CD4-positive, CD25-positive, alpha-beta regulatory T cell (primary cell): Measurements from ENCODE around the gene SLC39A5. TPM values are rescaled to one million over a fixed set of nuclear protein-coding genes. Genes with fewer than 3 reads are reported as not detected.

ENCODE experiments used
- ATAC-seq, 2 donors: fragments of 150-1000 bp; cut with Tn5 transposase; one replicate each; pipeline ENCODE4 v1.10.0; 2021; ENCODE audit warnings: low read depth in 2 of 2, moderate number of reproducible peaks in 2 of 2, moderate library complexity in 1 of 2
- DNase-seq, 3 donors: peaks; one replicate each; pipeline versions ENCODE4 v3.0.0 to v3.0.0-alpha.2; 2012 to 2022; ENCODE audit warnings: mixed read lengths in 1 of 3
- H3K27ac ChIP-seq: one replicate; pipeline ENCODE4 v1.7.0; 2013; ENCODE audit warnings: mild to moderate bottlenecking, low read length; ENCODE audit not compliant: insufficient read depth, poor library complexity, severe bottlenecking
- H3K27me3 ChIP-seq: one replicate; pipeline ENCODE4 v1.7.0; 2013; ENCODE audit warnings: low read length; ENCODE audit not compliant: control insufficient read depth, insufficient read depth
- H3K36me3 ChIP-seq: one replicate; pipeline ENCODE4 v1.7.0; 2013; ENCODE audit warnings: mild to moderate bottlenecking, low read length, moderate library complexity; ENCODE audit not compliant: control insufficient read depth, insufficient read depth
- H3K4me1 ChIP-seq: 2 replicates; pipeline ENCODE4 v1.7.0; 2013; ENCODE audit warnings: mild to moderate bottlenecking, low read length; ENCODE audit not compliant: insufficient read depth, control insufficient read depth, poor library complexity, severe bottlenecking
- H3K4me3 ChIP-seq: one replicate; pipeline ENCODE4 v1.7.0; 2013; ENCODE audit warnings: low read depth, mild to moderate bottlenecking, low read length, moderate library complexity
- H3K9me3 ChIP-seq, 2 experiments: 1 replicate in 1 of 2; 2 replicates in 1 of 2; pipeline ENCODE4 v1.7.0; 2013; ENCODE audit warnings: low read length in 2 of 2, mild to moderate bottlenecking in 1 of 2, moderate library complexity in 1 of 2; ENCODE audit not compliant: control insufficient read depth in 2 of 2
- H3K27ac Mint-ChIP-seq, 3 donors: one replicate each; pipeline ENCODE4 v1.8.0; 2020 to 2022; ENCODE audit warnings: mild to moderate bottlenecking in 3 of 3, mixed read lengths in 3 of 3, moderate library complexity in 2 of 3
- H3K27me3 Mint-ChIP-seq: one replicate; pipeline ENCODE4 v1.8.0; 2022; ENCODE audit warnings: mild to moderate bottlenecking, mixed read lengths
- H3K36me3 Mint-ChIP-seq: one replicate; pipeline ENCODE4 v1.8.0; 2020; ENCODE audit warnings: mixed read lengths
- H3K4me1 Mint-ChIP-seq, 4 donors: one replicate each; pipeline ENCODE4 v1.8.0; 2020 to 2022; ENCODE audit warnings: mixed read lengths in 4 of 4, mild to moderate bottlenecking in 1 of 4
- H3K4me3 Mint-ChIP-seq, 4 donors: one replicate each; pipeline ENCODE4 v1.8.0; 2020 to 2022; ENCODE audit warnings: mild to moderate bottlenecking in 4 of 4, mixed read lengths in 4 of 4, moderate library complexity in 3 of 4
- H3K9me3 Mint-ChIP-seq, 7 donors: one replicate each; pipeline ENCODE4 v1.8.0; 2020 to 2022; ENCODE audit warnings: mixed read lengths in 7 of 7, mild to moderate bottlenecking in 3 of 7, moderate library complexity in 2 of 7
- polyA plus RNA-seq, 4 donors: library from polyadenylated mRNA; unstranded; fragments of 300-500 nt; fragmentation: Illumina TruSeq; gene quantifications; one replicate each; pipeline ENCODE4 v1.2.3, GENCODE V29; 2021
- total RNA-seq: library from RNA; stranded (reverse); gene quantifications from one replicate; pipeline ENCODE4 v1.2.3, GENCODE V29; 2022

SLC39A5 gene
- total and polyA plus RNA-seq, 5 donors from 2014 or later, result 2.0 TPM; not detected in 4

DNA sequence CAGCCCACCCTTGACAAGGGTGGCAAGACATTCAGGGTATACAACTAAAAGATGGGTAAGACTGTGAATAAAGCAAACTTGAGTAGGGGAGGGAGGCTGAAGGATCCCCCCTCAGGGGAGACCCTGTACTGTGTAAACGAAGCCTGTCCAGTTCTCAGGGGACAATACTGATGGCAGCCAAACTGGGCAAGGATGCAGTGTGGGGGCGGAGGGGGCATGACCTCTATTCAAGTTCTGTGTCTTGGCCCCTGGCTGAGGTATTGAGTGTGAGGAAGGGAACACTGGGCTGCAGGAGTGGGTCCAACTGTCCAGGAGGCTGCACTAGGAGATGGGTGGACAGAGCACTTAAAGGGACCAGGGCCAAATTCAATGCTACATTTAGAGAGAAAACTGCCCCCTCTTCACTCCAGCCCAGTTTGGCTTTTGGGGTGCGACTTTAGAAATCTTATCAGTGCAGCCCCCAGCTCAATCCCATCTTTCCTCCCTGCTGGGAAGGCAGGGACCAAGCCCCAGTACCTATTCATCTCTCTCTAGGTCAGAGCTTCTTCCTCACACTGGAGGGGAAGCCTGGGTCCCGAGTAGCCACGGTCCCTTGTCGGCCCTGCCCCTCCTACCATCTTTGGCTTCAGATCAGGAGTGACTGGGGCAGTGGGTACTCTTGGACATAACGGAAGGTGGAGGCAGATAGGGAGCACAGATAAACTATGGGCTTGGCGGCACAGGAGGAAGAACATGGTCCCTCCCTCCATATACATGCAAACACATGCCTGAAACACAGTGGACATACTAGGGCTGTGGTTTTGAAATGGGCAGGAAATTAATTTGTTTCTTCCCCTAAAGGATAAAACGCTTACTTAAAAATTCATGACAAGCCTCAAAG lies 11.8 kb downstream of the SLC39A5 start:
- H3K4me3 Mint-ChIP-seq, result no peak overlapping the region
- peaks cover 23% of the 10 kb centered on the region for H3K36me3 Mint-ChIP-seq
- H3K27ac Mint-ChIP-seq, result peak overlapping the region in 1 of 3 donors; percentile 35
- H3K36me3 ChIP-seq, result peaks cover 53% of the 10 kb centered on the region
- H3K27me3 Mint-ChIP-seq, result no peaks in the 10 kb centered on the region
- no peaks in the 10 kb centered on the region for H3K4me1 ChIP-seq
- no peaks in the 10 kb centered on the region for H3K9me3 ChIP-seq
- H3K27me3 ChIP-seq, result no peaks in the 10 kb centered on the region
- no peak for DNase-seq
- no peaks in the 10 kb centered on the region for H3K9me3 Mint-ChIP-seq
- no peak overlapping the region for H3K4me3 ChIP-seq
- no peak for ATAC-seq
- no peaks in the 10 kb centered on the region for H3K4me1 Mint-ChIP-seq
- no peak overlapping the region for H3K27ac ChIP-seq

DNA sequence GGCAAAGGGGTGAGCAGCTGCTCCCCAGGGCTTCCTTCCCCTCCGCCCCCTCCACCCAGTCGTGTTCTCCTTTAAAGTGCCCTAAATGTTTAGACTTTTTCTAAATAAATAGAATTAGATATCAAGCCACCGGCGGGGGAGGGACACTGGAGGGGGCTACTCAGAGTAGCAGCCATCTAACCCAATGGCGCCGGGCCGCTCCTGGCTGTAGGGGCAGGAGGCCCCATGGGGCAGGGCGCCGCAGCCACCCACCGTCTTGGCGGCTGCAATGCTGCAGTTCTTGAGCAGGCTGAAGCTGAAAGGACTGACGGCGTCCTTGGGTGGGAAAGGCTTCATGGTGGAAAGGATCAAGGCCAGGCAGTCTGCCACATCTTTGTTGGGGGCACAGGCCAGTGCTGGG lies 13.1 kb downstream of the SLC39A5 start:
- Mint-ChIP-seq H3K4me1 (no peaks in the 10 kb centered on the region), H3K36me3 (peaks cover 30% of the 10 kb centered on the region), H3K4me3 (no peak overlapping the region), H3K9me3 (no peaks in the 10 kb centered on the region), H3K27ac (no peak overlapping the region), H3K27me3 (no peaks in the 10 kb centered on the region)
- ATAC-seq (no peak), DNase-seq (no peak)
- Histone ChIP-seq H3K27ac (no peak overlapping the region), H3K36me3 (peaks cover 65% of the 10 kb centered on the region), H3K4me3 (no peak overlapping the region), H3K4me1 (no peaks in the 10 kb centered on the region), H3K27me3 (no peaks in the 10 kb centered on the region), H3K9me3 (no peaks in the 10 kb centered on the region)

DNA sequence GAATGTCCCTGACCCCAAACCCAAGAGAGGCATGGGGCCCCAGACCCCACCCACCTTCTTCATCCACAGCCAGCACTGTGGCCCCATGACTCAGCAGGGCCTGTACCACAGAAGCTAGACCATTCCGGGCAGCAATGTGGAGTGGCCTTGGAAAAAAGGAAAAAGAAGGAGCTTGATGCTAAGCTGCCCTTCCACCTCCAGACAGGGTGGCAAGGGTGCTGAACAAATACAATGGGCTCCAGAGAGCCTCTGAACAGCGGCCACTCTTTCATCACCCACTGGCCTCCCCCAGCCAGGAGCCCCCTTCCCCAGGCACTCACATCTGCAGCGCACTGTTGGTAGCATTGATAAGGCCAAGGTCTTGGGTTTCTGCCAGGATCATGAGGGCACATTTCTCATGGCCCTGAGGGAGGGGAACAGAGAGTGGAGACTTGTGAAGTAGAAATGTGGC lies 13.9 kb downstream of the SLC39A5 start:
- Mint-ChIP-seq H3K4me3 (no peak overlapping the region), H3K27ac (no peak overlapping the region), H3K9me3 (no peaks in the 10 kb centered on the region), H3K27me3 (no peaks in the 10 kb centered on the region), H3K4me1 (no peaks in the 10 kb centered on the region), H3K36me3 (peaks cover 30% of the 10 kb centered on the region)
- H3K4me3 ChIP-seq, result no peak overlapping the region
- H3K27ac ChIP-seq, result no peak overlapping the region
- no peaks in the 10 kb centered on the region for H3K4me1 ChIP-seq
- DNase-seq (no peak), ATAC-seq (no peak)
- no peaks in the 10 kb centered on the region for H3K9me3 ChIP-seq
- no peaks in the 10 kb centered on the region for H3K27me3 ChIP-seq
- peaks cover 72% of the 10 kb centered on the region for H3K36me3 ChIP-seq

DNA sequence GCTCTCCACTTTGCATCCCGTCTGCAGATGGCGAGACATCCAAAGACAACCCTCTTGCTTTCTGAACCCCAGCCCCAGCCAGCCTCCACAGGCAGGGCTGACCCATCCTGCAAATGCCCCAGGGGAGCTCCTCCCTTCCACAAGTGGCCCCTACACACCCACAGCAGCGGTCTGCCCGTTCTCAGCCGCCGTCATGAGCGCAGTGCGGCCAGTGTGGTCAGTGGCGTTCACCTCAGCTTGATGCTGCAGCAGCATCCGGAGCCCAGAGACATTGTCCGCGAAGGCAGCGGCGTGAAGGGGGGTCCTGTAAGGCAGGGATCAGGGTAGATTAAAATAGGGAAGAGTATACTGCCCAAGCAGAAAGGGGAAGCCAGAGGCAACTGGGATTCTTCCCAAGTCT lies 14.6 kb downstream of the SLC39A5 start:
- no peaks in the 10 kb centered on the region for H3K27me3 Mint-ChIP-seq
- H3K4me1 Mint-ChIP-seq, result no peaks in the 10 kb centered on the region
- H3K27ac ChIP-seq, result no peak overlapping the region
- no peaks in the 10 kb centered on the region for H3K9me3 ChIP-seq
- DNase-seq (no peak), ATAC-seq (no peak)
- peaks cover 79% of the 10 kb centered on the region for H3K36me3 ChIP-seq
- H3K27me3 ChIP-seq, result no peaks in the 10 kb centered on the region
- no peak overlapping the region for H3K27ac Mint-ChIP-seq
- H3K36me3 Mint-ChIP-seq, result peaks cover 35% of the 10 kb centered on the region
- H3K4me1 ChIP-seq, result no peaks in the 10 kb centered on the region
- H3K9me3 Mint-ChIP-seq, result no peaks in the 10 kb centered on the region
- no peak overlapping the region for H3K4me3 Mint-ChIP-seq
- H3K4me3 ChIP-seq, result no peak overlapping the region

DNA sequence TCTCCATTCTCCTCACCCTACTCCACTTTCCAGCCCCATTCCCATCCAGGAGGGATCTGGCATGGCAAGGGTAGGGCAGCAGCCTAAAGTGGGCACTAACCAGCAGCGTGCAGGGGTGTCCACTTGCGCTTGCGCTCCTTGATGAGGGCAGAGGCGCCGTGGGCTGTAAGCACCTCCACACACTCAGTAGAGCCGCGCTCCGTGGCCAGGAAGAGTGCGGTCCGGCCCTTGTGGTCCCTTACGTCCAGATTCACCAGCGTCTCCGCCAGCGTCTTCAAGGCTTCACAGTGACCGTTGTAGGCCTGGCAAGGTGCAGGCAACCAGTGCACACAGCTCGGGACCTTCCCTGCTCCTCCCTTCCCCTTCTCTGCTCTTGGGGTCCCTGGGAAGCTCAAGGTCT lies 18.1 kb downstream of the SLC39A5 start:
- peaks cover 40% of the 10 kb centered on the region for H3K36me3 Mint-ChIP-seq
- no peaks in the 10 kb centered on the region for H3K27me3 Mint-ChIP-seq
- no peak overlapping the region for H3K27ac Mint-ChIP-seq

DNA sequence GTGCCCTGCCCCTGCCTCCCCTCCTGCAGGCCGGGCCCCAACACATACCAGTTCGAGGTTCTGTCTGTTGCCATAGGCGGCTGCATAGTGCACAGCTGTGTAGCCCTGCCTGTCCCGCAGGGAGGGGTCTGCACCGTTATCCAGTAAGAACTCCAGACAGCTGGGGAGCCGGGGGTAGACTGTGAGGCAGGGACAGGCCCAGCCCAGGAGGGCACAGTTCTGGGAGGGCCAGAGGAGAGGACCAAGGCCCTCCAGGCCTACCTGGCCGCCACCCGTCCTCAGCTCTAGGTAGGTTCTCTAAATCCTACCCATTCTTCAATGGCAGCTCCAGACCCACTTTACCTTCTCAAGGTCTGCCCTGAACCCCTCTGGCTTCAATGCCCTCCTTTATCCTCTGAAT lies 18.9 kb downstream of the SLC39A5 start:
- peaks cover 46% of the 10 kb centered on the region for H3K36me3 Mint-ChIP-seq
- H3K4me1 Mint-ChIP-seq, result no peaks in the 10 kb centered on the region
- no peaks in the 10 kb centered on the region for H3K27me3 ChIP-seq
- H3K27ac ChIP-seq, result no peak overlapping the region
- no peaks in the 10 kb centered on the region for H3K9me3 ChIP-seq
- DNase-seq, result no peak
- H3K36me3 ChIP-seq, result peaks cover 81% of the 10 kb centered on the region
- no peak for ATAC-seq
- H3K27ac Mint-ChIP-seq, result peak overlapping the region in 1 of 3 donors; percentile 78
- no peaks in the 10 kb centered on the region for H3K4me1 ChIP-seq
- H3K4me3 ChIP-seq, result no peak overlapping the region
- no peak overlapping the region for H3K4me3 Mint-ChIP-seq
- no peaks in the 10 kb centered on the region for H3K27me3 Mint-ChIP-seq
- H3K9me3 Mint-ChIP-seq, result no peaks in the 10 kb centered on the region

More for the DNA sequence above, 18.1 kb downstream of the SLC39A5 start:
- no peak for DNase-seq
- no peaks in the 10 kb centered on the region for H3K9me3 Mint-ChIP-seq
- no peaks in the 10 kb centered on the region for H3K27me3 ChIP-seq
- H3K4me3 ChIP-seq, result no peak overlapping the region
- no peak overlapping the region for H3K4me3 Mint-ChIP-seq
- no peak for ATAC-seq
- H3K4me1 Mint-ChIP-seq, result no peaks in the 10 kb centered on the region
- H3K4me1 ChIP-seq, result no peaks in the 10 kb centered on the region
- H3K36me3 ChIP-seq, result peaks cover 81% of the 10 kb centered on the region
- H3K9me3 ChIP-seq, result no peaks in the 10 kb centered on the region
- H3K27ac ChIP-seq, result no peak overlapping the region

DNA sequence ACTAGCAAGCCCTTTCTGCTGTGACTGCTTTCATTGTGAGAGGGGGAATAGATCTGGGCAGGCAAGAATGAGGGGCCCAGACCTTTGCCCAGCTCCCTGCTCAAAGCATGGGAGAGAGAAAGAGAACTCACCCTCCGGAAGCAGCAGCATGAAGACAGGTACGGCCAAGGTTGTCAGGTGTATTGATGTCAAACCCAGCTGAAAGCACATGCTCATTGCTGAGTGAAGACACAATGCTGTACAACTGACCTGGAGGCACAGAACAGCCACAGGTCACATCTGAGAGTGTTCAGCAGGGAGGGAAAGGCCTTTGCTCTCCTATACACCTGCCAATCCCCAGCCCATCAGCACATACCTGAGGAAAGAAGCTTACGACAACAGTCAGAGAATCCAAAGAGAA lies 22.8 kb downstream of the SLC39A5 start:
- no peak overlapping the region for H3K4me3 Mint-ChIP-seq
- H3K36me3 Mint-ChIP-seq, result peaks cover 37% of the 10 kb centered on the region
- peaks cover 69% of the 10 kb centered on the region for H3K36me3 ChIP-seq

DNA sequence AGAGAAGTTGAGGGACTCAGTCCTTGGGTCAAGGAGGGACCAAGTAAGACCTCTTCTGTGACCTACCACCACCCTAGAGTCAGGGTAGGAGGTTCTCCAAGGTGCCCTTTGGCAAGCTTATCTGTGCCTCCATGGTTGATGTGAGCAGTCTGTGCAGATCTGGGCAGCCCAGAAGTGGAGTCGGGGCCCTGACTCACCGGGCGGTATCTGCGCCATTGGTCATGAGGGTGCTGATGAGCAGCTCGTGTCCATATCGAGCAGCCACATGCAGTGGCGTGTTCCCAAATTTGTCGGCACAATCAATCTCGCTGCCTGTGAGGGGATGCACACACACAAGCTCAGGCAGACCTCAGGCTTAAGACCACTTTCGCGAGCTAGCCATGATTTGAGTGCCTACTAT lies 23.2 kb downstream of the SLC39A5 start:
- Mint-ChIP-seq H3K4me1 (peaks cover 0 to 24% (median 17%) of the 10 kb centered on the region in 4 donors), H3K27me3 (no peaks in the 10 kb centered on the region), H3K9me3 (no peaks in the 10 kb centered on the region), H3K27ac (no peak overlapping the region), H3K36me3 (peaks cover 37% of the 10 kb centered on the region), H3K4me3 (no peak overlapping the region)
- H3K36me3 ChIP-seq, result peaks cover 64% of the 10 kb centered on the region
- ATAC-seq (no peak), DNase-seq (no peak)
- H3K27ac ChIP-seq, result no peak overlapping the region
- no peaks in the 10 kb centered on the region for H3K27me3 ChIP-seq
- H3K9me3 ChIP-seq, result no peaks in the 10 kb centered on the region
- peaks cover 18% of the 10 kb centered on the region for H3K4me1 ChIP-seq
- no peak overlapping the region for H3K4me3 ChIP-seq

More for the DNA sequence above, 22.8 kb downstream of the SLC39A5 start:
- H3K4me3 ChIP-seq, result no peak overlapping the region
- H3K27me3 Mint-ChIP-seq, result no peaks in the 10 kb centered on the region
- DNase-seq, result no peak
- H3K9me3 Mint-ChIP-seq, result no peaks in the 10 kb centered on the region
- H3K27me3 ChIP-seq, result no peaks in the 10 kb centered on the region
- H3K4me1 ChIP-seq, result peaks cover 16% of the 10 kb centered on the region
- no peaks in the 10 kb centered on the region for H3K9me3 ChIP-seq
- peaks cover 0 to 24% (median 17%) of the 10 kb centered on the region in 4 donors for H3K4me1 Mint-ChIP-seq
- no peak for ATAC-seq
- no peak overlapping the region for H3K27ac Mint-ChIP-seq
- H3K27ac ChIP-seq, result no peak overlapping the region
